GM12864 (cell line): ENCODE data around the gene SETD1A.

Experiments
- DNase-seq: peaks from one replicate; pipeline ENCODE4 v3.0.0-alpha.2; 2011; ENCODE audit warnings: low read depth
- H3K4me3 ChIP-seq: 2 replicates; pipeline ENCODE4 v1.5.1; 2011; ENCODE audit warnings: mild to moderate bottlenecking, low read depth, low read length, control low read depth
- CTCF ChIP-seq: IDR thresholded peaks from 2 replicates; pipeline ENCODE4 v1.5.1; 2011; ENCODE audit warnings: low read depth, mild to moderate bottlenecking, moderate library complexity, low read length, control low read depth, inconsistent platforms; ENCODE audit errors: missing control alignments

The SETD1A gene

GRCh38 chr16:30957456-30958174 lies at the start of gene SETD1A:
Gene SETD1A (plus strand): TSS chr16:30957754. CDS start chr16:30958732, 978 bp downstream.
- peak within 1 kb of the TSS; percentile 69 for H3K4me3 ChIP-seq
- no peak for TF ChIP-seq CTCF
- DNase-seq, result peak; percentile 90

- no peak for DNase-seq
- no peak for TF ChIP-seq CTCF
- H3K4me3 ChIP-seq, result no peak overlapping the region
These were observed 47.0 kb upstream of the SETD1A start for GRCh38 chr16:30910427-30911029.

- no peak for TF ChIP-seq CTCF
- DNase-seq, result no peak
- H3K4me3 ChIP-seq, result no peak overlapping the region
These were observed 44.7 kb upstream of the SETD1A start for GRCh38 chr16:30912794-30913412.

- no peak overlapping the region for H3K4me3 ChIP-seq
- no peak for TF ChIP-seq CTCF
- DNase-seq, result no peak
These were observed 42.7 kb upstream of the SETD1A start for GRCh38 chr16:30914830-30915229.

- no peak for DNase-seq
- TF ChIP-seq CTCF, result no peak
- H3K4me3 ChIP-seq, result no peak overlapping the region
These were observed 38.9 kb upstream of the SETD1A start for GRCh38 chr16:30918614-30919013.

GRCh38 chr16:30920891-30921290 lies 36.7 kb upstream of the SETD1A start:
- TF ChIP-seq CTCF, result no peak
- H3K4me3 ChIP-seq, result no peak overlapping the region
- DNase-seq, result no peak
